OCI-M1 (cell line): ENCODE results near the gene ZNF383.
"Not testable (repeated sequence)": the region's sequence is repeated elsewhere in the genome, so short reads cannot be mapped to it uniquely, and the experiment has no call there.

ENCODE experiments used
- DNase-seq: peaks from one replicate; lab custom pipeline; 2025; lab: John Stamatoyannopoulos, UW

ZNF383 gene

DNA sequence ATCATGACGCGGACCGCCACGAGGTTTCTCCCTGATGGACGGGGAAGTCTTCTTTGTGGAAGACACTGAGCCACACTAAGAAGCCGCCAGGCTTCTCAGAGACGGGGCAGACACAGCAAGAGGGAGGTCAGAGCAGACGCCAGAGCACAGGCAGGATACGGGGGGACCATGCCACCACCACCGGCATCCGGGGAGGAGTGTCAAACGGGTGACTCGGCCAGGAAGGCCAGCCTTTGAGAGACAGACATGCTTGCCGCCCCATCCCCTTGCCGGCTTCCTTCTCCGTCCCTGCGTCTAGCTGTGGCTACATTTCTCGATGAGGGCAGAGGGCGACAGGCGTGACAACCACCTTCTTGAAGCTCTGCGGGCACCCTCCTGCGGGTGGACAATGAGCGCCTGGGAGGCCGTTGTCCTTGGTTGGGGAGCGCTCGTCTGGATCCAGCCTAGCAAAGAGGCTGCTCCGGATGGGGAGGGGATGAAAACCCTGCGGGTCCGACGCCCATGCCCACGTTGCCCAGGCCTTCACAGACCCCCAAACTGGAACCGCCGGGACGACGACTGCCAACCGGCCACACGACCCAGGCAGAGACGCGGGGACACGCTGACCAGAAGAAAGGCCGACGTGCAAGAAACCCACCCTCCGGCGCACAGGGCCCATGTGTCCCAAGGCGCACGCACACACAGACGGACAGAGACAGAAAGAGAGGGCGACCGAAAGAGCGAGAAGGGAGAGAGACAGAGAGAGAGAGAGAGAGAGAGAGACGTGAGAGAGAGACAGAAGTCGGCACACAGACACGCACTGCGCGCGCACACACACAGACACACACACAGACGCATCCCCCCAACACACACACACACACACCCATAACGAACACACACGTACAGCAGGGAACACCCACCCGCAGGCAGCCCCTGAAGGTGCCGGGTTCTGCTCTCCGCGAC, 75.3 kb downstream of the ZNF383 start:
- not testable (repeated sequence) for DNase-seq

DNA sequence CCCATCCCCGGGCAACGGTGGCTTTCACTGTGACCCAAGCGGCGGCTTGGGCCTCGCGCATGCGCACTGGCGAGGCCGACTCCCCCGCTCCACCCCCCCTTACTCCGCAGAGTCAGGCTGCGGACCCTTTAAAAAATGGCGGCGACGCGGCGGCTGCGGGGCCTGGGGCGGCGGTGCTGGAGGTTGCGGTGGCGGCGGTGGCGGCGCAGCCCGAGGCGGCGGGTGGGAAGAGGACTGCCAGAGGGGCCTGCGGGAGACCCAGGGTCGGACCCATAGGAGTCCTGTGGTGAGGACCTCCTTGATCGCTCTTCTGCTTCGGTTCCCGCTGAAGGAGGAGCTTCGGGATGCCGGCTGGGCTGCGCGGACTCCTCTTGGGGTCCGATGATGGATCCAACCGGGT, 76.2 kb downstream of the ZNF383 start:
- DNase-seq: not testable (repeated sequence)
